ENCODE results near the gene FOXG1.

The FOXG1 gene

DNA sequence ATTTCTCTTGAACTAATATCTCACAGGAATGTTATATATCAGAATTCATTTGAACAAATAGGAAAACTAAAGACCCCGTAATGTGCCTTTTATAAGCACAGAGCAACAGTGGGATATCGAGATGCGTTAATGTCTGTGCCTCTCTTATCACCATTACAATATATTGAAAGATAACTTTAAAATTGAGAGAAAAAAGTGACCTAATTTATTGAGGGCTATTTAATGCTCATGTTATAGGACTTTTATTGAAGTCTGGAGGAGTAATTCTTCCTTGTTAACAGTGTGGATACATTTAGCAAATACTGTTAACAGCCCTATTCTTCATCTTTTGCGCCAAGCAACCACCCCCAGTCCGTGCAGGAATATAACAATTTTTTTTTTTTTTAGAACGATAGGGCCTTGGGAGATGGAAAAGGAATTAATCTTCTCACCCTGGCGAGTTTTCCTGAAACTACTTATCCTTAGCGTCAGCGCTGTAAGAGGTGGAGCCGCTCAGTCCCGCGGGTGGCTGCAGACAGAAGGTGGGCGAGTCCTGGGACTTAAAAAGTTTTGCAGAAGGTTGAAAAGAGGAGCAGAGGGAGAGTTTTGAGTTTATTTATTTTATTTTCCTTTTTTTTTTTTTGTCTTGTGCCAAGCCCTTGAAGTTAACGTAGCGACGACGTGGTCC, 11.0 kb downstream of the FOXG1 start:
- no peak for DNase-seq

DNA sequence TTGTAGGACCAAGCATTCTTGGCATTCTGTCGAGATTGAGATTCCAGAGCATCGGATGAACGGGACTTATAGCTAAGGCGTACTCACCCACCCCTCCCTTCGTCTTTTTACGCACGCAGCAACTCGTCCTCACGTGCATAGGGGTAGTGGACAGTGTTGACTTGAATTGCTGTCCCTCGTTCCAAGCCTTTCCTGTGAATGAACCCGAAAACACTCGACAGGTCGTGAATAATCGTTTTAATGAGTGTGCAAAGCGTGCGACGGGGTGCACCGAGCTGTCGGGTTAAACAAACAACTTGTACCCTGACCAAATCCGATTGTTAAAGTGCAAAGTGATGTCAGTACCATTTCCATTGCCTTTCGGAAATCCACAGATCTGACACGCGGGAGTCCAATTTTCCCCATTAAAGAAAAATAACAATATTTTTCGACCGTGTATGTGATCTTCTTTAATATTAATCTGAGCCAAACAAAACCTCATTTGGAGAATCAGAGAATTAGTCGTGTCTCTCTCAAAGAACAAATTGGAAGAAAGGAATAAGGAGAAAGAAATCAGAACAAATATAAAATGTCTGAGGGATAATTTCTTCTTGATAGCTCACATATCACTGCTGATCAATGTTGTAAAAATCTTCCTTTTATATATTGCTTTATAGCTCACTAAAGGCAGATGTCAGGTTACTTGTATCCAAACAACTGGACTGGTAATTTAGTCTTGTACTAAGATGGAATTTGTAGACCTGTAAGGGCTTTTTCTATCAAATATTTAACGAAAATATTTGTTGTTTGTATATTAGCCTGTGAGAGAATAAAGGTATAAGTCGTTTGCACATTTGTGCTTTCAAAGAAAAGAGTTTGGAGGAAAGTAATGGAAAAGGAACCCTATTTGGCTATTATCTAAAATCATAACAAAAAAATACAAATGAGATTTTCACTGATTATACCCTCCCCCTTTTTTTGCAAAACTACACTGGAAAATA, 11.8 kb downstream of the FOXG1 start:
- no peak for DNase-seq

DNA sequence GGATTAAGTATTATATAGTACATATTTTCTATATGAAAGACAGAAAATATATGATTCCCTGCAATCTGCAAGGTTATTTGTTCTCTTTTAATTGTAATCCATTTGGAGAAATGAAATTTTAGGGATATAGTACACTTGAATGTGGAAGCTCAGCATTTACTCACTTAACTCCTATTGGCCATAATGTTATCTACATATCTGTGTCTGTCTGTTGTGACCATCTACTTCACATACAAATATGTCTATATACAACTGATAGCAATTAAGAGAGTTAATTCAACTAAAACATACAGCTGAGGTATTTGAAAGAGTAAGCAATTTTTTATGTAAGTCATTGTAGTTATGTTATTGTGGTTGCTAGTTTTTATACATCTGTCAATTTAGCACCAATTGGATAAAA, 12.9 kb downstream of the FOXG1 start:
- DNase-seq: no peak

DNA sequence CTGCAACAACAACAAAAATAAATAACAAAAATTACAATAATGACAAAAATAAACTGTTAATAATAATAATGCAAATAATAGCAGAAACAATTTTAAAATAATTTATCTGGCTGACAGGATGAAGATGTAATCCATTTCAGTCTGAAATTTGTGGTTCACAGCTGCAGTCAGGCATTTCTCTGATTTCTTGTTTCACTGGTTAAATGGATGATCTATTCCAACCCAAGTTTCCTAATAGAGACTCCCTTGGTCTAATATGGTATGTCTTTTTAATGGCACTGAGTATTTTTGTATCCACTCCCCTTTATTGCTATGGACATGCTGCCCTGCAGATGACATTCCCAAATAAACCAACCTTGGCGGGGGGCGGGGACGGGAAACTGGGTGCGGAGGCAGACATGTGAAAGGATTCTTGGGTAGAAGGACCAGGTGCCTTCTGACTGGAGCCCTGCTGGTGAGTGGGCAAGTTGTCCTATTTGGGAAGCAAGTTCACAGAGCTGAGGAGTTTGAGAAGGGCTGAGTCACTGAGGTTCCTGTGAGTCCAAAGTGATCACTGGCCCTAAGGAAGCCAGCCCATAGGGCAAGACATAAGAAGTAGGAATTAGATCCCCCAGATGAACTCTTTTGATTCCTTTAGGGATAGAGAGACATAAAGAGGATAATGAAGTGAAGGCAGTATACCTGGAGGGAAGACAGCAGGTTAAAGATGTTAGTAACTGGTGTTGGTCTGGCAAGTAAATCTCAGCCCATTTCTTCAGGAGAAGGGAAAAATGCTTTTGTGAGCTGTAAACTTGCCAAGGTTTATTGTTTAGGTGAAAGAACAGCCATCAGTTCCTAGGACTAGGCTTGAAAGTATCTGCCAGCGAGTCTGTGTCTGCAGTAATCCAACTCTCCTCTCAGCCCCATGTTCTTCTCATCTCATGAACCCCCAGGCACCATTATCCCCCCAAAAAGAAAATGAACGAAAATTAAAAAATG, 14.5 kb downstream of the FOXG1 start:
- no peak for DNase-seq

DNA sequence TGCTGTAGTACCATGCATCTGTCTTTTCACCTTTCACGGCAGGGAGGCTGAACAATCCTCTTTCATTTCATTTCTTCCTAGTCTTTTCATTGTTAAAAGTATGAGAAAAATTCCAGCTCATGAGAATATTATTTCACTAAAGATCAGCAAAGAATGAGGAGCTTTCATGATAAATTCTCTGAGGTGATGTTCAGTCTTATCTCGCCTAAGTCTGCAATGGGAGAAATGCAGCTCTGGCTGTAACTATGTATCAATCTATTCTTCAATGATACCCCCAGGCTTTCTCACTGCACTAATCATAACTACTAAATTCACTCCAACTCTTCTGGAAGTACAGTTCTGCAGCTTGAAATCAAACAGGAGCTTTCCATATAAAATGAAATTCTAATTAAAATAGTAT, 15.7 kb downstream of the FOXG1 start:
- DNase-seq: no peak

DNA sequence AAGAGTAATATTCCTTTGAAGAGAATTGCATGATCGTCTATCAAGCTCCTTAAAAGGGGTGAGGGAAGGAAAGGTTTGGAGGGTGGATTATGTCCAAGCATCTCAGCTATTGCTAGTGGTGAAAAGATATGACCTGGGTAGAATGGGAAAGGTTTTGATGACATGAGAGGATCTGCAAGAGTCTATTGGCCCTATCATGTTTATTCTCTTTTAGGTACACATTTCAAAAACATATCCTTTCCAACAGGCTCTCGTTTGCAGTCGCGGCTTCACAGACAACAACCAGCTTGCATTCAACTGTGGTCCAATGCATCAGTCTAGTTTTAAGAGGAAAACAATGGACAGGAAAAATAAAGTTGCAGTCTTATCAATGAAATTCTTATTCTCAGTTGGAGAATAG, 17.1 kb downstream of the FOXG1 start:
- no peak for DNase-seq

DNA sequence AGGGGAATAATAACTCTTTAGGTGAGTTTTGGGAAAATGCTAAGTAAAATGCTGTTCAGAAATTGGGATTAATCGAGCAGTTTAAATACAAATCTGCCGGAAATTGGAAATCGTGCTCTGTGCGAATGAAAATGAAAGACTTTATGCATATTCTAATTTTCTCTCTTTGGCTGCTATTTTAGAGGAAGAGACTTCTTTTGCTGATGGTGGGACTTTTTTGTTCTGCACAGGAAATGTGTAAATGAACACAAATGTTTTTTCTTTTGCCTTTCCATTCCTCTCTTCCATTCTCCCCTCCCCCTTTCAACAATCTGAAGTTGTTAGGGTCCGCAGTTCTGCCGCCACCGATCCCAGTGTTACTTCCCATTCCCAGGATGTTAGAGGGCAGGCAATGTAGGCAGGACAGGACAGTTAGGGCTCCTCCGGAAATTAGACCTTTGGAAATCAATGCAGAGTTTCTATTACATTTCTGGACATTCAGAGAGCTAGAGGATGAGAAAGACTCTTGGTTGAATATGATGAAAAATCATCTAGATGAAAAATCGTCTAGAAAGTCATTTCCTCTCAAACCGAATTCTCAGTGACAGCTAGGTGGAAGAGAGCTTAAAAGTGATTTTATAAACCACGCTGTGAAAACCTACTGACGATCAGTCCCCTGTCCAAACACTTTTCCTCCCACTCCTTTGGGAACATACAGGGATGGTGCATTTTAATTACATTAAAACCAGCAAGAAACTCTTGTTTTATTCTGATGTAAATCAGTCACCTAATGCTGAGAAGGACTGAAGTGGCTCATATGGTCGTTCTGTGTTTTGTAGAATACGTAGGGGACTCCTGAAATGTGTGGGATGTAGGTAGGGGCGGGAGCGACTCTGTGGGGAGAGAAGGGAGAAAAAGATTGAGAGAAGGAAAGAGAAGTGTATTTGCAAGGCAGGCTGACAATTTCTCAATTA, 17.8 kb downstream of the FOXG1 start:
- no peak for DNase-seq

DNA sequence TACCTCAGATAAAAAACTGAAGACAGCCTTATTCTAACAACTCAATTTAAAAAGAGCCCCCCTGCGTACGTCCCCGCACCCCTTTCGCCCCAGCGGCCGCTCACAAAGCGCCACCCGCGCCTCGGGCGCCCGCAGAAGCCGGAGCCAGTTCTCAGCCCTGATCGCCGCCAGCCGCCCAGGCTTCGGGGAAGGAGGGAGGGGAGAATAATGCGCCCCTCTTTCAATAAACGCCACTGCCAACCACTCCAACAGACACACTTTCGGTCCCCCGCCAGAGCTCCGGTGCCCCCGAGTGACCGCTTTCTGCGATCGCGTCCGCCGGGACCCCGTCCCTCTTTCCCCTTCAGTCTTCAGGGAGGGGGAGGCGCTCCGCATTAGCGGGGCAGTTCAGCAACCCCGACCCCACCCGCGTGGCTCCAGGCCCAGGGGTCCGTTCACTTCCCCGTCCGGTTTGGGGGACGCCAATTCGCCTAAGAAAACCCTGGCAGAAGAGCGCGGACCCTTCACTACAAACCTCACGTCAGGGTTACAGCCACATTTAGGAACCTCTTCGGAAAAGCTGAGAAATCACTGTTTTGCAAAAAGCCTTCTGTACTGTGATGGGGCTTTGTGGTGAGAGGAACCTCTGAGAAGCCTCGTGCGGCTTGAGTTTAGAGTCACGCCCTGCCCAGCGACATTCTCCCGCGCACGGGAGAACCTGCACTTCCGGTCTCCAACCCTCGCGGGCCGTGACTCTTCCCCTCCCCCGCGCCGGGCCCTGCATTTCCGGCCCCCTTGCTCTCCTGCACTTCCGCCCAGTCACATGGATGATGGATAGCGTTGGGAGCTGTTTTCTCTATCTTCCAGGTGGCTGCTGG, 18.7 kb downstream of the FOXG1 start:
- no peak for DNase-seq

DNA sequence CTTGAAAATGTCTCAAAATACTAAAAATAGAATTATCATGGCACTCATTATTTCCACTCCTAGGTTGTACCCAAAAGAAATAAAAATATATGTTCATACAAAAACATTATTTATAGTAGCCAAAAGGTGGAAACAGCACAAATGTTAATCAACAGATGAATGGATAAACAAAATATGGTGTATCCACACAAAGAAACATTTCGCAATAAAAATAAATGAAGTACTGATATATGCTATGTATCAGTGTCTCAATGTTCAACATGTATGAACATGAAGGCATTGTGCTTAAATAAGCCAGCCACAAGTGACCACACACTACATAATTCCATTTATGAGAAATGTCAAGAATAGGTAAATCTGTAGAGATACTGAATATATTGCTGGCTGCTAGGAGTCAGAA, 40.9 kb downstream of the FOXG1 start:
- no peak for DNase-seq

DNA sequence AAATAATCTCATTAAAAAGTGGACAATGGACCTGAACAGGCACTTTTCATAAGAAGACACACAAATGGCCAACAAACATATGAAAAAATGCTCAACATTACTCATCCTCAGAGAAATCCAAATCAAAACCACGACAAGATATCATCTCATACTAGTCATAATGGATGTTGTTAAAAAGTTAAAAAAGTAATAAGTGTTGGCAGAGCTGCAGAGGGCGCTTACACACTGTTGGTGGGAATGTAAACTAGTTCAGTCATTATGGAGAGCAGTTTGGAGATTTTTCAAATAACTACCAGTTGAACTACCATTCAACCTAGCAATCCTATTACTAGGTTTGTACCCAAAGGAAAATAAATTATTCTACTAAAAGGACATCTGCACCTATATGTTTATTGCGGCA, 47.2 kb downstream of the FOXG1 start:
- no peak for DNase-seq

Measured in GOT3 (cell line).